Occipital lobe (tissue), 2 donors: ENCODE results near the gene ZNF692. TPM values are rescaled to one million over a fixed set of nuclear protein-coding genes. Genes with fewer than 3 reads are reported as not detected.
"Not testable (repeated sequence)": the region's sequence is repeated elsewhere in the genome, so short reads cannot be mapped to it uniquely, and the experiment has no call there.

Source experiments
- DNase-seq: peaks from one replicate; lab custom pipeline; 2025; lab: John Stamatoyannopoulos, UW
- total RNA-seq: library from RNA; depleted of rRNA; stranded (reverse); fragments of >200 nt; gene quantifications from one replicate; pipeline ENCODE4 v1.2.3, GENCODE V29; 2014

The ZNF692 gene
- total RNA-seq, 1 donor from 2014 or later: 27.0 TPM

- DNase-seq: no peak
Measured at GRCh38 chr1:248849637-248850036, 9.2 kb downstream of the ZNF692 start.

DNA sequence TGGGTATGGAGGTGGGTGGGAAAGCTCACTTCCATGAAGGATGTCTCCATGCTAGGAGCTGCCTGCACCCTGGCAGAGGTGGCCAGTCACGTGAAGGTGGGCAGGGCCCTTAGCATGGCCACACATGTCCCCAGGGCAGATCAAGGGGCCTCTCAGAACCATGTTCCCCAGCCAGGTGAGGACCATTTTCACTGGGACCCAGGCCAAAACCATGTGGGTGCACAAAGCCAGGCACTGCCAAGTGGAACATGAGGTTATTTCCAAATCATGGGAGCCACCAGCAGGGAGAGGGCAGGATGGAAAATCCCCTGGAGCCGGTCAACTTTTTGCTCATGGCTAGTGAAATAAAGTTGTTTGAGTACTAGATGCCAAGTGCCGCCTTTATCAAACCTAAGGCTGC, 9.7 kb downstream of the ZNF692 start:
- DNase-seq: no peak

- DNase-seq: no peak
Measured at GRCh38 chr1:248848602-248849001, 10.3 kb downstream of the ZNF692 start.

GRCh38 chr1:248847956-248848561, 10.8 kb downstream of the ZNF692 start:
- DNase-seq: no peak

- DNase-seq: no peak
Measured at GRCh38 chr1:248847181-248847955, 11.5 kb downstream of the ZNF692 start.

GRCh38 chr1:248844526-248844925, 14.4 kb downstream of the ZNF692 start:
- no peak for DNase-seq

DNA sequence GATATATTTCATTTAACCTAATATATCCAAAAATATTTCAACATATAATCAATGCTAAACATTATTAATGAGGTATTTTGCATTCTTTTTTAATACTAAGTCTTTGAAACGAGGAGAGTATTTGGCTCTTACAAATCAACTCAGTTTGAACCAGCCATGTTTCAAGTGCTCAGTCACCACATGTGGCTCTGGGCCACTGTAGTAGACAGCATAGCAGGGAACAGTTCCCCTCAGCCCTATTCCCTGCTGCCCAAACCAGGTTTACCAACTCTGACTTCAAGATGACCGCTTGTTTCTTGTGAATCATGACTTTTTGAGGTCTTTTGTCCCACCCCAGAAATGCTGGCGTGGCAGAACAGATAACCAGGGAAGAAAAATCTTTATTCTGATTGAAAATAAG, 15.2 kb downstream of the ZNF692 start:
- DNase-seq: no peak

- DNase-seq: no peak
Measured at GRCh38 chr1:248842781-248843331, 16.0 kb downstream of the ZNF692 start.

DNA sequence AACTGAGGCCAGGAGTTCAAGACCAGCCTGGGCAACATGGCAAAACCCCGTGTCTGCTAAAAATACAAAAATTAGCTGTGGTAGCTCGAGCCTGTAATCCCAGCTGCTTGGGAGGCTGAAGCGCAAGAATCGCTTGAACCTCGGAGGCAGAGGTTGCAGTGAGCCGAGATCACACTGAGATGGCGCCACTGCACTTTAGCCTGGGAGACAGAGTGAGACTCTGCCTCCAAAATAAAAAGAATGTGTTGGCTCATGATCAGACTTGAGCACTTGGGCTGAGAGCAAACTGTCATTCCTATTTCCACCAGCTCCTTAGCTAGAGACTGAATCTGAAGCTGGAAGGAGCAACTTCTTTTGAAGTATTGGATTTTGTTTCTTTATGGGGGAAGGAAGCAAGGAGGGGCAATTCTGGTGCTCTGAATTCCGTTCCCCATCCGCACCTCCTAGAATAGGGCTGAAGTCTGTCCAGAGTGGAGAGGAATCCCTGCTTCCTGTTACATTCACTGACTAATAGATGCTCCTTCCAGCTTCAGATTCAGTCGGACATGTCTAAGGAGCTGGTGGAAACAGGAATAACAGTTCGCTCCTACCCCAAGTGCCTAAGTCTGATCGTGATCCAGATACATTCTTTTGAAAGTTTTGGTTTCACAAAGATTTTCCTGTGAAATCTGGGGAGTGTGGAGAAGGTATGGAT, 17.0 kb downstream of the ZNF692 start:
- no peak for DNase-seq

DNA sequence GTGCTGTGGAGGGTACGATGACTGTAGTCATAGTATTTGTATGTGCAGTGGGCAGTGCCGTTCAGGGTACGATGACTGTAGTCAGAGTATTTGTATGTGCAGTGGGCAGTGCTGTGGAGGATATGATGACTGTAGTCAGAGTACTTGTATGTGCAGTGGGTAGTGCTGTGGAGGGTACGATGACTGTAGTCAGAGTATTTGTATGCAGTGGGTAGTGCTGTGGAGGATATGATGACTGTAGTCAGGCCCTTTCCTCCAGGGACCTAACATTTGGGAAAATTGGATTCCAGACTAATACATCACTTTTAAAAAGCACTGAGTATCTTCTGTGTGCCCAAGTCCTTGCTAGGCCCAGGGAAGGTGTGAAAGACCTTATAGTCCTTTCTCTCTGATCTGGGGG, 17.9 kb downstream of the ZNF692 start:
- DNase-seq: no peak

DNA sequence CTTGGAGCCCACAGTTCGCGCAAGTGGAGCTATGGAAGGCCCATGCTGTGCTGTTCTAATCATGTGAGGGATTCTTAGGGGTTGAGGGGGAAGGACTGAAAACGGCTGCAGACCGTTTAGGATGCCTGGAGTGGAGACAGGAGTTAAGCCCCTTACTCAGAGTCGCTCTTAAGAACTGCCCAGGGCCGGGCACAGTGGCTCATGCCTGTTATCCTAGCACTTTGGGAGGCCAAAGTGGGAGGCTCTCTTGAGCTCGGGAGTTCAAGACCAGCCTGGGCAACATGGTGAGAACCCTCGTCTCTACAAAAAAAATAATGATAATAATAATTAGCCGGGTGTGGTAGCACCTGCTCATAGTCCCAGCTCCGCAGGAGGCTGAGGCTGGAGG, 19.7 kb downstream of the ZNF692 start:
- DNase-seq: no peak

DNA sequence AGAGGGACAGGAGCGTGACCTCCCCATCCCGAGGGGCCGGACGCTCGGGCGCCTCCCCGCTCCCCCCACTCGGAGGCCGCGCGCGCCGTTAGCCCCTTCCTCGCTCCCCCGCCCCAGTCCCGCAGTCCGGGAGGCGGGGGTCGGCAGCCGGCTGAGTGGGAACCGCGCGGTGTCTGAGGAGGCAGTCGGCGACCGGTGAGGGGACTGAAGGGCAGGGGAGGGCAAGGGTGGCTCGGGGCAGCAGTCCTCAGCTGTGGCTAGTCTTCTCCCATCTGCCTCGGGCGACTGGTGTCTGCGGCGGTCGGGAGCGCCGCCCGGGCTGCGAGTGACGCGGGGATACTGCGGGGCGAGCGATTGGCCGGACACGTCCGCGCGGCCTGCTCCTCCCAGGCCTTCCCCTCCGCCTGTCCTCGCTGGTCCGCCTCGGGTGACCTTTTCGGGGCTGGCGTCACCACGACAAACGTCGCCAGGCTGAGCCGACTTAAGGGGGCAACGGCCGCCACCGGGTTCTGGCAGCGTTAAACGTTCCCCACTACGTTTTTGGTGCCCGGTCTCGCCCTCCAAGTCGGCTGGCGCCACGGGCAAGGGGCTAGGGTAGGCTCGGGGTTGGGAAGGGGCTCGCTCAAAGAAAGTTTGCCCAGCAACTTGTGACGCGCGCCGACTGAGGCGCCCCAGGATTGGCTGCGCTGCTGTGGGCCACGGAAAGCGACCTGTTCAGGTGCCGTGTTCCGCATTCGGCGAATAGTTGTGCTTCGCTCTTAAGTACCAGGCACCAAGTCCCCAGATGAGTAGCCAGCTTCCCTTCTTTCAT, 20.3 kb downstream of the ZNF692 start:
- peak; percentile 89 for DNase-seq

DNA sequence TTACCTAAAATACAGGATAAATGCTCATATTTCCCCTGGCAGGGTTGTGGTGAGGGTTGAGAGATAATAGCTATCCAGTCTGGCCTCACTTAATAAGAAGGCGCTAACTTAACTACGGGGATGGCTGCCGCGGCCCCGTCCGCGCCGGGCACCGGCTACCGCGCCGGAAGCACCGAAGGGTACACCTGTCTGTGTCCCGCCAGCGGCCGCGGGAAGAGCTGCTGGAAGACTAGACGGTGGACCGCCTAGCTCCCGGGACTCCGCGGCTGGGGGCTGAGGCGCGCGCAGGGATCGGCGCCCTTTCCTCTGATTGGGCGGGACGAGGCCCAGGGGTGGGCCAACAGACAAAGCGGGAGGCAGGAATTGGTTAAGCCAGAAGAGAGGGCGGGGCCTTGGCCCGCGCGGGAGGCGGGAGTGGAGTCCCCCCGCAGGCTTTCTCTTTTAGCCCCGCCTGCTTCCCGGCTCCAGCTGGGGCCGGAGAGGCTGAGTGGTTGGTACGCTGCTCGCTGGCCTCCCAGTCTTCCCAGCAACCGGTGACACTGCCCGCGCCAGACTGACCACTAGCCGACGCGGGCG, 21.0 kb downstream of the ZNF692 start, which contains the start of gene ZNF672:
Gene ZNF672 (plus strand): TSS at position 444 of the 576 bp plus-strand sequence. CDS start 9,051 bp downstream, outside the sequence.
- peak; percentile 99 for DNase-seq

DNA sequence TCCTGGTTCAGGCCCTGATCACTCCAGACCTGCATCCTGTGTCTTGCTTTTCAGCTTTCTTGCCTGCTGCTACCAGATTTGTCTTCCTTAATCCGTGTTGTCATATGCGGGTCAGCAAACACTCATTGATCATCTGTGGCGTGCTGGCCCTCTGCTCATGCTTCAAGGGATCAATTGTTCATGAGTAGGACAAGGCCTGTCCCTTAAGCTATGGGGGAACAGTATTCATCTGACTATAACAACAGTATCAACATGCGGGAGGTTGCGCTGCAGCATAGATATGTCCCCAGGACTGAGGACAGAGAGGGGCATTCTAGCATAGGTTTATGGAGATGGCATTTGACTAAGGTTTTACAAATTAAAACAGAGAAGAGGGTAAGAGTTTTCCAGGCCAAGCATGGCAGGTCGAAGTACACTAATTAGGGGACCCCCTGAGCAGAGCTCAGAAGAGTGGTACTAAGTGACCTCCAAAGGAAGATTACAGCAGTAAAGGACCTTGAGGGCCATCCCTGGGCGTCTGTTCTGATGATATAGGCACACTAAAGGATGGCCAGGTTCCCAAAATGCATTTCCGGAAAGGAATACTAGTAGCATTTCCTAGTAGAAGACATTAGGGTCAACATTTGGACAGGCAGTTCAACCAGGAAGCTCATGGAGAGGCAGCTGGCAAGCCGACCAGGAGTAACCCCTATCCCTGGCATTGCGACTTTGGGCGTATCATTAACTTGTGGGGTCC, 21.7 kb downstream of the ZNF692 start:
- no peak for DNase-seq

GRCh38 chr1:248834343-248834940, 24.4 kb downstream of the ZNF692 start:
- no peak for DNase-seq

GRCh38 chr1:248831842-248832241, 27.0 kb downstream of the ZNF692 start:
- DNase-seq: no peak

DNA sequence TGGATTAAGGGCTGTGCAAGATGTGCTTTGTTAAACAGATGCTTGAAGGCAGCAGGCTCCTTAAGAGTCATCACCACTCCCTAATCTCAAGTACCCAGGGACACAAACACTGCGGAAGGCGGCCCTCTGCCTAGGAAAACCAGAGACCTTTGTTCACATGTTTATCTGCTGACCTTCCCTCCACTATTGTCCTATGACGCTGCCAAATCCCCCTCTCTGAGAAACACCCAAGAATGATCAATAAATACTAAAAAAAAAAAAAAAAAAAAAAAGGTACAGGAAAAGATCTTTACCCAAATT, 28.2 kb downstream of the ZNF692 start:
- not testable (repeated sequence) for DNase-seq

DNA sequence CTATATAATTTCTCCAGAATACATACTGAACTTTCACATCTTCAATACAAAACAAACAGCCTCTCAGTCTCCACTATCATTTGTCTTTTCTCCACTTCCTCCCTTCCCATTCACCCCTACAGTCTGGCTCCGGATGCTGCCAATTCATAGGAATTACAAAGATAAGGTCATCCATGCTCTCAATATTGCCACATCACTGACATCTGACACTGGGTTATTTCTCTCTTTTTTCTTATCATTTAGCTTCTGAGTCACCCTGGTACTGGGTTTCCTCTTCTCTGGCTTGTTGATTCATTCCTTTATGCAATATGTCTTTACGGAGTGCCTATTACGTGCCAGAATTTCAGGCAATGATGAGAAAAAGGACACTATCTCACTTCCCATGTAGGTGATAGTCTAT, 30.0 kb downstream of the ZNF692 start:
- no peak for DNase-seq

- peak; percentile 94 for DNase-seq
Measured at GRCh38 chr1:248825909-248826760, 32.8 kb downstream of the ZNF692 start, which contains the start of gene SH3BP5L. TSS of gene SH3BP5L (minus strand) at chr1:248825915. CDS start at chr1:248824935, 980 bp downstream.
